SK-N-SH treated with all-trans-retinoic acid at 6 μM for 48 hours (cell line): ENCODE results near the gene ZDHHC8.

ENCODE experiments used
- ATAC-seq: fragments of 200-7000 bp; cut with Tn5 transposase; 3 replicates; pipeline ENCODE4 v1.9.1; 2020; ENCODE audit warnings: mild to moderate bottlenecking, moderate library complexity
- ARNTL ChIP-seq: fragments of 450-650 bp; formaldehyde crosslinking; IDR thresholded peaks from 2 replicates; pipeline ENCODE4 v1.5.0; 2020; ENCODE audit warnings: low read depth, mild to moderate bottlenecking, moderate library complexity, borderline replicate concordance
- BACH2 ChIP-seq: fragments of 250-450 bp; sonication (Bioruptor Pico); IDR thresholded peaks from 2 replicates; pipeline ENCODE4 v1.9.0; 2021; ENCODE audit warnings: mild to moderate bottlenecking, borderline replicate concordance
- CSDC2 ChIP-seq: fragments of 250-450 bp; sonication (Bioruptor Pico); IDR thresholded peaks from 2 replicates; pipeline ENCODE4 v1.5.0; 2020; ENCODE audit warnings: mild to moderate bottlenecking, moderate library complexity
- ESRRG ChIP-seq: fragments of 250-450 bp; sonication (Bioruptor Pico); IDR thresholded peaks from 2 replicates; pipeline ENCODE4 v1.6.1; 2021; ENCODE audit warnings: mild to moderate bottlenecking
- GLIS3 ChIP-seq: fragments of 250-450 bp; sonication (Bioruptor Pico); IDR thresholded peaks from 2 replicates; pipeline ENCODE4 v1.5.0; 2020; ENCODE audit warnings: mild to moderate bottlenecking, moderate library complexity
- ISL1 ChIP-seq: fragments of 250-450 bp; sonication (Bioruptor Pico); IDR thresholded peaks from 2 replicates; pipeline ENCODE4 v2.1.2; 2022; ENCODE audit warnings: mild to moderate bottlenecking, moderate library complexity
- OSR1 ChIP-seq: fragments of 250-450 bp; sonication (Bioruptor Pico); IDR thresholded peaks from 2 replicates; pipeline ENCODE4 v1.8.0; 2022; ENCODE audit warnings: moderate library complexity, mild to moderate bottlenecking, inconsistent platforms
- PPARA ChIP-seq: fragments of 250-450 bp; sonication (Bioruptor Pico); IDR thresholded peaks from 2 replicates; pipeline ENCODE4 v1.5.0; 2020; ENCODE audit warnings: mild to moderate bottlenecking, borderline replicate concordance
- RARB ChIP-seq: fragments of 250-450 bp; sonication (Bioruptor Pico); IDR thresholded peaks from 2 replicates; pipeline ENCODE4 v1.8.0; 2021; ENCODE audit warnings: mild to moderate bottlenecking, moderate library complexity
- SNAI2 ChIP-seq: fragments of 250-450 bp; sonication (Bioruptor Pico); IDR thresholded peaks from 2 replicates; pipeline ENCODE4 v1.5.0; 2020; ENCODE audit warnings: mild to moderate bottlenecking, moderate library complexity
- TCF4 ChIP-seq: fragments of 250-450 bp; sonication (Bioruptor Pico); IDR thresholded peaks from 2 replicates; pipeline ENCODE4 v1.8.0; 2021; ENCODE audit warnings: mild to moderate bottlenecking, moderate library complexity, borderline replicate concordance
- ZC3H10 ChIP-seq: fragments of 250-450 bp; sonication (Bioruptor Pico); IDR thresholded peaks from 2 replicates; pipeline ENCODE4 v1.5.1; 2021; ENCODE audit warnings: mild to moderate bottlenecking, moderate library complexity
- ZFP3 ChIP-seq: fragments of 250-450 bp; sonication (Bioruptor Pico); IDR thresholded peaks from 2 replicates; pipeline ENCODE4 v1.5.0; 2020; ENCODE audit warnings: mild to moderate bottlenecking, moderate library complexity
- ZFP30 ChIP-seq: fragments of 450-650 bp; formaldehyde crosslinking; IDR thresholded peaks from 2 replicates; pipeline ENCODE4 v1.5.0; 2022; ENCODE audit warnings: mild to moderate bottlenecking, moderate library complexity
- ZNF565 ChIP-seq: fragments of 450-650 bp; formaldehyde crosslinking; conservative IDR thresholded peaks from 2 replicates; pipeline ENCODE4 v1.5.0; 2020; ENCODE audit warnings: low read depth, mild to moderate bottlenecking, moderate library complexity
- ZNF70 ChIP-seq: fragments of 450-650 bp; formaldehyde crosslinking; IDR thresholded peaks from 2 replicates; pipeline ENCODE4 v1.5.0; 2020; ENCODE audit warnings: mild to moderate bottlenecking, moderate library complexity
- ZNF8 ChIP-seq: fragments of 450-650 bp; formaldehyde crosslinking; IDR thresholded peaks from 2 replicates; pipeline ENCODE4 v1.5.0; 2020; ENCODE audit warnings: mild to moderate bottlenecking, moderate library complexity
- TF ChIP-seq, protein P1 (sequence below): fragments of 250-450 bp; sonication (Bioruptor Pico); IDR thresholded peaks from 2 replicates; pipeline ENCODE4 v1.5.0; 2020; ENCODE audit warnings: mild to moderate bottlenecking, moderate library complexity
- TF ChIP-seq, protein P2 (sequence below): fragments of 250-450 bp; sonication (Bioruptor Pico); IDR thresholded peaks from 2 replicates; pipeline ENCODE4 v1.8.0; 2020; ENCODE audit warnings: mild to moderate bottlenecking, moderate library complexity, borderline replicate concordance
- TF ChIP-seq, protein P3 (sequence below): fragments of 250-450 bp; sonication (Bioruptor Pico); IDR thresholded peaks from 2 replicates; pipeline ENCODE4 v1.5.1; 2021; ENCODE audit warnings: mild to moderate bottlenecking, moderate library complexity
- TF ChIP-seq, protein P4 (sequence below): fragments of 250-450 bp; sonication (Bioruptor Pico); IDR thresholded peaks from 2 replicates; pipeline ENCODE4 v1.5.1; 2020; ENCODE audit warnings: low read depth, mild to moderate bottlenecking, moderate library complexity
- TF ChIP-seq, protein P5 (sequence below): fragments of 250-450 bp; sonication (Bioruptor Pico); IDR thresholded peaks from 2 replicates; pipeline ENCODE4 v1.8.0; 2021; ENCODE audit warnings: low read depth, mild to moderate bottlenecking, moderate library complexity, borderline replicate concordance

The ZDHHC8 gene

DNA sequence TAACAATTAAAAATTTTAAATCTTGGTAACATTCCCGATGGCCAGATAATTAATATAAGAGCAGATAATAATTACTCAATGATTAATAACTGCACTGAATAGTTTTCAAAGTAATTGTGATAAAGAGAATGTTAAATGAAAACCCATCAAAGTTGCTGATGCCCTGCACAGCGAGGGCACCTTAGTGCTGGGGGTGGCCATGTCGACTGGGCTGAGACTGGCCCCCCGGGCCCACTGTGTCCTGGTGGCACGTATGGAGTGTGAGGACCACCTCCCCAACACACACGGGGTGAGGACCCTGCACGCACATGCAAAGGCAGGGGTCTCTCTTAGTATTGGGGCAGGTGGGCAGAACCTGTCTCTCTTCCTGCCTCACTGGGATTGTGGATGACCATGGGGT is 34.3 kb downstream of the ZDHHC8 start:
- no peak for ATAC-seq
- TF ChIP-seq ZFP3 (no peak), ZFP30 (no peak), ZNF8 (no peak), GLIS3 (CRISPR knock-in tag) (no peak), OSR1 (no peak)
- TF ChIP-seq, protein P1, sequence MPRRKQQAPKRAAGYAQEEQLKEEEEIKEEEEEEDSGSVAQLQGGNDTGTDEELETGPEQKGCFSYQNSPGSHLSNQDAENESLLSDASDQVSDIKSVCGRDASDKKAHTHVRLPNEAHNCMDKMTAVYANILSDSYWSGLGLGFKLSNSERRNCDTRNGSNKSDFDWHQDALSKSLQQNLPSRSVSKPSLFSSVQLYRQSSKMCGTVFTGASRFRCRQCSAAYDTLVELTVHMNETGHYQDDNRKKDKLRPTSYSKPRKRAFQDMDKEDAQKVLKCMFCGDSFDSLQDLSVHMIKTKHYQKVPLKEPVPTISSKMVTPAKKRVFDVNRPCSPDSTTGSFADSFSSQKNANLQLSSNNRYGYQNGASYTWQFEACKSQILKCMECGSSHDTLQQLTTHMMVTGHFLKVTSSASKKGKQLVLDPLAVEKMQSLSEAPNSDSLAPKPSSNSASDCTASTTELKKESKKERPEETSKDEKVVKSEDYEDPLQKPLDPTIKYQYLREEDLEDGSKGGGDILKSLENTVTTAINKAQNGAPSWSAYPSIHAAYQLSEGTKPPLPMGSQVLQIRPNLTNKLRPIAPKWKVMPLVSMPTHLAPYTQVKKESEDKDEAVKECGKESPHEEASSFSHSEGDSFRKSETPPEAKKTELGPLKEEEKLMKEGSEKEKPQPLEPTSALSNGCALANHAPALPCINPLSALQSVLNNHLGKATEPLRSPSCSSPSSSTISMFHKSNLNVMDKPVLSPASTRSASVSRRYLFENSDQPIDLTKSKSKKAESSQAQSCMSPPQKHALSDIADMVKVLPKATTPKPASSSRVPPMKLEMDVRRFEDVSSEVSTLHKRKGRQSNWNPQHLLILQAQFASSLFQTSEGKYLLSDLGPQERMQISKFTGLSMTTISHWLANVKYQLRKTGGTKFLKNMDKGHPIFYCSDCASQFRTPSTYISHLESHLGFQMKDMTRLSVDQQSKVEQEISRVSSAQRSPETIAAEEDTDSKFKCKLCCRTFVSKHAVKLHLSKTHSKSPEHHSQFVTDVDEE (CRISPR knock-in tag), result no peak
- TF ChIP-seq, protein P2, sequence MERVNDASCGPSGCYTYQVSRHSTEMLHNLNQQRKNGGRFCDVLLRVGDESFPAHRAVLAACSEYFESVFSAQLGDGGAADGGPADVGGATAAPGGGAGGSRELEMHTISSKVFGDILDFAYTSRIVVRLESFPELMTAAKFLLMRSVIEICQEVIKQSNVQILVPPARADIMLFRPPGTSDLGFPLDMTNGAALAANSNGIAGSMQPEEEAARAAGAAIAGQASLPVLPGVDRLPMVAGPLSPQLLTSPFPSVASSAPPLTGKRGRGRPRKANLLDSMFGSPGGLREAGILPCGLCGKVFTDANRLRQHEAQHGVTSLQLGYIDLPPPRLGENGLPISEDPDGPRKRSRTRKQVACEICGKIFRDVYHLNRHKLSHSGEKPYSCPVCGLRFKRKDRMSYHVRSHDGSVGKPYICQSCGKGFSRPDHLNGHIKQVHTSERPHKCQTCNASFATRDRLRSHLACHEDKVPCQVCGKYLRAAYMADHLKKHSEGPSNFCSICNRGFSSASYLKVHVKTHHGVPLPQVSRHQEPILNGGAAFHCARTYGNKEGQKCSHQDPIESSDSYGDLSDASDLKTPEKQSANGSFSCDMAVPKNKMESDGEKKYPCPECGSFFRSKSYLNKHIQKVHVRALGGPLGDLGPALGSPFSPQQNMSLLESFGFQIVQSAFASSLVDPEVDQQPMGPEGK (CRISPR knock-in tag), result no peak
- TF ChIP-seq, protein P3, sequence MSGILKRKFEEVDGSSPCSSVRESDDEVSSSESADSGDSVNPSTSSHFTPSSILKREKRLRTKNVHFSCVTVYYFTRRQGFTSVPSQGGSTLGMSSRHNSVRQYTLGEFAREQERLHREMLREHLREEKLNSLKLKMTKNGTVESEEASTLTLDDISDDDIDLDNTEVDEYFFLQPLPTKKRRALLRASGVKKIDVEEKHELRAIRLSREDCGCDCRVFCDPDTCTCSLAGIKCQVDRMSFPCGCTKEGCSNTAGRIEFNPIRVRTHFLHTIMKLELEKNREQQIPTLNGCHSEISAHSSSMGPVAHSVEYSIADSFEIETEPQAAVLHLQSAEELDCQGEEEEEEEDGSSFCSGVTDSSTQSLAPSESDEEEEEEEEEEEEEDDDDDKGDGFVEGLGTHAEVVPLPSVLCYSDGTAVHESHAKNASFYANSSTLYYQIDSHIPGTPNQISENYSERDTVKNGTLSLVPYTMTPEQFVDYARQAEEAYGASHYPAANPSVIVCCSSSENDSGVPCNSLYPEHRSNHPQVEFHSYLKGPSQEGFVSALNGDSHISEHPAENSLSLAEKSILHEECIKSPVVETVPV (CRISPR knock-in tag), result no peak

DNA sequence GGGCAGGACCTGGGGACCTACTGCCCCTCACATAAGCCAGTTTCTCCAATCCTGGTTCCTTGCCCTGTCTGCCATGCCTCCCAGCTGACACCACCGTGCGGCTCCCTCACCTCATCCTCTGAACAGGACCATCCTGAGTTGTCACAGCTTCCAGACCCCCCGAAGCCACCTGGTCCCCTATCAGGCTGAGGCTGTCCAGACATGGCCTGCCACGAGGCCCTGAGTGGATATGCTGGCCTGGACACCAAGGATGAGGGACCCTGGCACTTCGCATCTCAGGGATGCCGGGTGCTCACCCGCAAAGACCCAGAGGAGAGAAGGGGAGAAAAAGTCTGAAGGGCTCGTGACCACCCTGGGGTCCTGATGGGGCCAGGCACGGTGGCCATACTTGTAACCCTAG is 35.1 kb downstream of the ZDHHC8 start:
- no peak for ATAC-seq
- TF ChIP-seq ARNTL (CRISPR knock-in tag) (no peak), SNAI2 (CRISPR knock-in tag) (no peak), ESRRG (CRISPR knock-in tag) (no peak), TCF4 (CRISPR knock-in tag) (no peak), PPARA (CRISPR knock-in tag) (no peak), BACH2 (no peak), ISL1 (CRISPR knock-in tag) (no peak), RARB (CRISPR knock-in tag) (no peak), ZC3H10 (CRISPR knock-in tag) (no peak), ZFP30 (no peak)
- TF ChIP-seq, protein P4, sequence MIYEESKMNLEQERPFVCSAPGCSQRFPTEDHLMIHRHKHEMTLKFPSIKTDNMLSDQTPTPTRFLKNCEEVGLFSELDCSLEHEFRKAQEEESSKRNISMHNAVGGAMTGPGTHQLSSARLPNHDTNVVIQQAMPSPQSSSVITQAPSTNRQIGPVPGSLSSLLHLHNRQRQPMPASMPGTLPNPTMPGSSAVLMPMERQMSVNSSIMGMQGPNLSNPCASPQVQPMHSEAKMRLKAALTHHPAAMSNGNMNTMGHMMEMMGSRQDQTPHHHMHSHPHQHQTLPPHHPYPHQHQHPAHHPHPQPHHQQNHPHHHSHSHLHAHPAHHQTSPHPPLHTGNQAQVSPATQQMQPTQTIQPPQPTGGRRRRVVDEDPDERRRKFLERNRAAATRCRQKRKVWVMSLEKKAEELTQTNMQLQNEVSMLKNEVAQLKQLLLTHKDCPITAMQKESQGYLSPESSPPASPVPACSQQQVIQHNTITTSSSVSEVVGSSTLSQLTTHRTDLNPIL (CRISPR knock-in tag), result no peak
- TF ChIP-seq, protein P5, sequence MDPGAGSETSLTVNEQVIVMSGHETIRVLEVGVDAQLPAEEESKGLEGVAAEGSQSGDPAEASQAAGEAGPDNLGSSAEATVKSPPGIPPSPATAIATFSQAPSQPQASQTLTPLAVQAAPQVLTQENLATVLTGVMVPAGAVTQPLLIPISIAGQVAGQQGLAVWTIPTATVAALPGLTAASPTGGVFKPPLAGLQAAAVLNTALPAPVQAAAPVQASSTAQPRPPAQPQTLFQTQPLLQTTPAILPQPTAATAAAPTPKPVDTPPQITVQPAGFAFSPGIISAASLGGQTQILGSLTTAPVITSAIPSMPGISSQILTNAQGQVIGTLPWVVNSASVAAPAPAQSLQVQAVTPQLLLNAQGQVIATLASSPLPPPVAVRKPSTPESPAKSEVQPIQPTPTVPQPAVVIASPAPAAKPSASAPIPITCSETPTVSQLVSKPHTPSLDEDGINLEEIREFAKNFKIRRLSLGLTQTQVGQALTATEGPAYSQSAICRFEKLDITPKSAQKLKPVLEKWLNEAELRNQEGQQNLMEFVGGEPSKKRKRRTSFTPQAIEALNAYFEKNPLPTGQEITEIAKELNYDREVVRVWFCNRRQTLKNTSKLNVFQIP (CRISPR knock-in tag), result no peak

DNA sequence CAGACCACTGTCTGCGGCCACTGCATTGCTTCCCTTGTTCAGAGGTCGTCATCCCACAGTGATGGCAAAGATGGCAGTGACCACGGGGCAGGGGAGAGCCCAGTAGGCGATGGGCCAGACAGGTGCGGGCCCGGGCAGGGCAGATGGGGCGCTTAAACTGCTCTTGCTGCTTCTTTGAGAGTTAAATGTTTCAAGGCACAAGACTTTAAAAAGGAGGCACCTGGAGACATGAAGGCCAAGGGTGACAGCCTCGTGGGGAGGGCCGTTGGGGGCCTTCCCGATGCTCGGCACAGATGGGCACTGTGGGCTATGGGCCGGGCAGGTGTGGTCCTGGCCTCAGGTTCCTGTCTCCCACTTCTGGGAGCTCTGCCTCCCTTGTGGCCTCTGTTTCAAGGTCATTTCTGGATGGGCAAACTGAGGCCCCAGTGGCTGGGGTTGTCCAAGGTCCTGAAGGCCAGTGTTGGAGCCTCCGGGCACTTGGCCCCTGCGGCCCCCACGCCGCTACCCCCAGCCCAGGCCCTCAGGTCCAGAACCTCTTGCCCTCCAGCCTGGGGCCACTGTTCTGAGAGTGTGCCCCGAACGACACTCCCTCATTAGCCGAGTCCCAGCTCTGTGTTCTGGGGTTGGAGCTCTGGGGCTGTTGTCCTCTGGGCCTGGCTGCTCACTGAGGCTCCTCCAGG is 36.2 kb downstream of the ZDHHC8 start:
- no peak for ATAC-seq
- TF ChIP-seq OSR1 (no peak), ZNF8 (no peak), ZNF565 (CRISPR knock-in tag) (no peak), GLIS3 (CRISPR knock-in tag) (no peak), ZNF70 (CRISPR knock-in tag) (no peak), ESRRG (CRISPR knock-in tag) (no peak), PPARA (CRISPR knock-in tag) (no peak), BACH2 (no peak), ZFP30 (no peak), ISL1 (CRISPR knock-in tag) (no peak), CSDC2 (CRISPR knock-in tag) (no peak)
- TF ChIP-seq, protein P2 (CRISPR knock-in tag), result no peak
- TF ChIP-seq, protein P1 (CRISPR knock-in tag), result no peak
- TF ChIP-seq, protein P4 (CRISPR knock-in tag), result no peak
